ENCODE results near the gene SLC22A23.

DNA sequence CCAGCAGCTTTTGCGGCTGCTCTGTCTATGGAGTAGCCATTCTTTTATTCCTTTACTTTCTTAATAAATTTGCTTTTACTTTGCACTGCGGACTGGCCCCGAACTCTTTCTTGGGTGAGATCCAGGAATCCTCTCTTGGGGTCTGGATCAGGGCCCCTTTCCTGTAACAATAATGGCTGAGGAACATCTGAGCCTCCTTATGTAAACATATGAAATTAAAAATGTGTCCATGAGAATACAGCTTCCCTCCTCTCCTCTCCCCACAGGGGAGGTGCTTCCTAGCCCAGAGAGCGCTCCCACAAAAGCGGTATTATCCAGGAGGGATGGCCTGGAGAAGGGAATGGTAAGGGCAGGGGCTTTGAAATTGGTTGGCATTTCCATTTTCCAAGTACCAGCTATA lies 117.0 kb downstream of the SLC22A23 start:
- TF ChIP-seq FOXM1 (IDR thresholded peaks at IDR 0.05; ENCODE audit: borderline replicate concordance) = no peak
- TF ChIP-seq SP1 (IDR thresholded peaks at IDR 0.05) = no peak
- no peak for TF ChIP-seq FOXA1 (IDR thresholded peaks at IDR 0.05)
- no peak for TF ChIP-seq NFRKB (IDR thresholded peaks at IDR 0.05)
- no peak for TF ChIP-seq FOXK2 (IDR thresholded peaks at IDR 0.05)
- no peak for TF ChIP-seq BHLHE40 (IDR thresholded peaks at IDR 0.05; ENCODE audit: borderline replicate concordance)
- TF ChIP-seq ELF4 (IDR thresholded peaks at IDR 0.05) = no peak
- no peak for TF ChIP-seq CTBP1 (IDR thresholded peaks at IDR 0.05; ENCODE audit: borderline replicate concordance)
- no peak for TF ChIP-seq SUZ12 (IDR thresholded peaks at IDR 0.05)
- TF ChIP-seq, protein P1, sequence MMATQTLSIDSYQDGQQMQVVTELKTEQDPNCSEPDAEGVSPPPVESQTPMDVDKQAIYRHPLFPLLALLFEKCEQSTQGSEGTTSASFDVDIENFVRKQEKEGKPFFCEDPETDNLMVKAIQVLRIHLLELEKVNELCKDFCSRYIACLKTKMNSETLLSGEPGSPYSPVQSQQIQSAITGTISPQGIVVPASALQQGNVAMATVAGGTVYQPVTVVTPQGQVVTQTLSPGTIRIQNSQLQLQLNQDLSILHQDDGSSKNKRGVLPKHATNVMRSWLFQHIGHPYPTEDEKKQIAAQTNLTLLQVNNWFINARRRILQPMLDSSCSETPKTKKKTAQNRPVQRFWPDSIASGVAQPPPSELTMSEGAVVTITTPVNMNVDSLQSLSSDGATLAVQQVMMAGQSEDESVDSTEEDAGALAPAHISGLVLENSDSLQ (IDR thresholded peaks at IDR 0.05) = no peak
- no peak for TF ChIP-seq HDGF (IDR thresholded peaks at IDR 0.05; ENCODE audit: borderline replicate concordance)
- TF ChIP-seq ZNF384 (IDR thresholded peaks at IDR 0.05) = no peak
- no peak for TF ChIP-seq ARNT (IDR thresholded peaks at IDR 0.05)

Measured in HEK293T (cell line).